Ishikawa (cell line): ENCODE results near the gene TAL1.

ENCODE experiments used
- CEBPB ChIP-seq: IDR thresholded peaks from 2 replicates; pipeline ENCODE4 v1.6.1; 2012
- CREB1 ChIP-seq: IDR thresholded peaks from 2 replicates; pipeline ENCODE4 v1.6.1; 2012; ENCODE audit warnings: low read depth
- EGR1 ChIP-seq: IDR thresholded peaks from 2 replicates; pipeline ENCODE4 v1.6.1; 2012
- EP300 ChIP-seq: IDR thresholded peaks from 2 replicates; pipeline ENCODE4 v1.6.1; 2012; ENCODE audit warnings: borderline replicate concordance
- FOXM1 ChIP-seq: IDR thresholded peaks from 2 replicates; pipeline ENCODE4 v1.6.1; 2012; ENCODE audit warnings: low read depth, borderline replicate concordance
- NFIC ChIP-seq: IDR thresholded peaks from 2 replicates; pipeline ENCODE4 v1.6.1; 2012
- RAD21 ChIP-seq: IDR thresholded peaks from 2 replicates; pipeline ENCODE4 v1.6.1; 2012; ENCODE audit warnings: low read depth
- REST ChIP-seq: IDR thresholded peaks from 2 replicates; pipeline ENCODE4 v1.6.1; 2012; ENCODE audit warnings: low read depth, mild to moderate bottlenecking
- TAF1 ChIP-seq: IDR thresholded peaks from 2 replicates; pipeline ENCODE4 v1.6.1; 2012; ENCODE audit warnings: low read depth, mild to moderate bottlenecking
- TCF12 ChIP-seq: IDR thresholded peaks from 2 replicates; pipeline ENCODE4 v1.6.1; 2012; ENCODE audit warnings: low read depth
- TEAD4 ChIP-seq: IDR thresholded peaks from 2 replicates; pipeline ENCODE4 v1.6.1; 2012
- YY1 ChIP-seq: IDR thresholded peaks from 2 replicates; pipeline ENCODE4 v1.6.1; 2012; ENCODE audit warnings: low read depth
- ZBTB7A ChIP-seq: IDR thresholded peaks from 2 replicates; pipeline ENCODE4 v1.6.1; 2012; ENCODE audit warnings: low read depth
- TF ChIP-seq, protein P1 (sequence below): IDR thresholded peaks from 2 replicates; pipeline ENCODE4 v1.6.1; 2012
- TF ChIP-seq, protein P2 (sequence below): IDR thresholded peaks from 2 replicates; pipeline ENCODE4 v1.6.1; 2012

TAL1 gene

GRCh38 chr1:47225430-47226100, 6.5 kb downstream of the TAL1 start:
- TF ChIP-seq YY1 (no peak), NFIC (no peak), EGR1 (no peak), EP300 (no peak), CREB1 (no peak), FOXM1 (no peak), ZBTB7A (no peak; the same call in 1 of the 2 replicates), TEAD4 (no peak), TAF1 (no peak), TCF12 (no peak)
- TF ChIP-seq, protein P1, sequence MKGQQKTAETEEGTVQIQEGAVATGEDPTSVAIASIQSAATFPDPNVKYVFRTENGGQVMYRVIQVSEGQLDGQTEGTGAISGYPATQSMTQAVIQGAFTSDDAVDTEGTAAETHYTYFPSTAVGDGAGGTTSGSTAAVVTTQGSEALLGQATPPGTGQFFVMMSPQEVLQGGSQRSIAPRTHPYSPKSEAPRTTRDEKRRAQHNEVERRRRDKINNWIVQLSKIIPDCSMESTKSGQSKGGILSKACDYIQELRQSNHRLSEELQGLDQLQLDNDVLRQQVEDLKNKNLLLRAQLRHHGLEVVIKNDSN = no peak
- TF ChIP-seq, protein P2, sequence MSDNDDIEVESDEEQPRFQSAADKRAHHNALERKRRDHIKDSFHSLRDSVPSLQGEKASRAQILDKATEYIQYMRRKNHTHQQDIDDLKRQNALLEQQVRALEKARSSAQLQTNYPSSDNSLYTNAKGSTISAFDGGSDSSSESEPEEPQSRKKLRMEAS = no peak

- TF ChIP-seq, protein P1 = no peak
- TF ChIP-seq TAF1 = no peak
- no peak for TF ChIP-seq FOXM1
- no peak for TF ChIP-seq YY1
- TF ChIP-seq RAD21 = no peak
- no peak for TF ChIP-seq ZBTB7A
Observed at GRCh38 chr1:47224676-47225399, 7.2 kb downstream of the TAL1 start.

DNA sequence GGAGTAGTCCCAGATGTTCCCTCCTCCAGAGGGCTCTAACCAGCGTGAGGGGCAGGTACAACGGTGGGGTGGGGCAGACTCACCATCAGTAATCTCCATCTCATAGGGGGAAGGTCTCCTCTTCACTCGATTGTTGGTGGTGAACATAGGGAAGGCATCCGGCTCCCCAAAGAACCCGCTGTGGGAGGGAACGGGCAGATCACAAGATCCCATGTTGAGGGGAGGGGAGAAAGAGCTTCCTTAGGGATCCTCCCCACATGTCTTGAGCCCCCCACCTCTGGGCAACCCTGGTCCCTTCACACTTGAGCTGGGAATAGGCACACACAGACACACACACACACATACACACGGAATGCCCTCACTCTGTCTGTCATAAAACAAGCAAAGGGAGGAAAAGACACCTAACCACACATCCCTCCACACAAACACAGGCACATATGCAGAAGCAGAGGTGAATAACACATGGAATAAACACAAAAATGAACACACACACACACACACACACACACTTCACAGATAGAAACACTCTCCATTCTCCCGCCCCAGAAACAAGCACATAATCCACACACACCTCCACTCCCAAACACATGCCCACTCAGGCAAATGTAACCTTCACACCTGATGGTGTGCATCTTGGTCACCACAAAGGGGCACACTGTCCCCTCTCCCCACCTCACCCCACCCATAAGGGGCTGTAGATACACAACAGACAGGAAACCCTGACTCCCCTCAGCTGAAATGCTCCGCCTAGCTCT, 7.9 kb downstream of the TAL1 start:
- TF ChIP-seq TEAD4 = no peak
- TF ChIP-seq ZBTB7A = no peak
- TF ChIP-seq REST = no peak
- TF ChIP-seq NFIC = no peak
- TF ChIP-seq, protein P1 = no peak
- no peak for TF ChIP-seq YY1
- TF ChIP-seq TCF12 = no peak
- no peak for TF ChIP-seq CEBPB
- TF ChIP-seq CREB1 = no peak
- TF ChIP-seq TAF1 = no peak
- TF ChIP-seq EGR1 = no peak
- no peak for TF ChIP-seq FOXM1
- TF ChIP-seq, protein P2 = no peak
- no peak for TF ChIP-seq EP300
- no peak for TF ChIP-seq RAD21

GRCh38 chr1:47223174-47223920, 8.7 kb downstream of the TAL1 start:
- TF ChIP-seq NFIC (no peak), FOXM1 (no peak), YY1 (no peak), RAD21 (no peak)
- TF ChIP-seq, protein P1 = no peak
- TF ChIP-seq, protein P2 = no peak

DNA sequence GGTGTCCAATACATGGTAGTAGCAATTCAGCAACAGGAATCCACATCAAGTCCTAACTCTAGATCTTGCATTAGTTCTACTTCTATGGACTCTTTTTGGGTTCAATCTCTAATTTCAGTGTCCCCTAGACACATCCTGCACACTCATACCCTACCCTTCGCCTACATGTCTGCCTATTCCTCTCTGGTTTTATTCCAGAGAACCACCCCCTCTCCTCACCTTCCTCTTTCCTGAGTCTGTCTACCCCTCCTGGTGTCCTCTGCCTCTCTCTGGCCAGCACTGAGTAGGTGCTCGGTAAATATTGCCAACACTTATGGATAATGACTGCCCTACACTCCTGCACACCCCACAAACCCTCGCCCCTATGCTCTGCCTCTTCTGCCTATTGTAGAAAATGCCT, 9.5 kb downstream of the TAL1 start:
- TF ChIP-seq CREB1 = no peak
- TF ChIP-seq EGR1 = no peak
